HepG2 (cell line): Measurements from ENCODE around the gene WNT5B. TPM values are rescaled to one million over a fixed set of nuclear protein-coding genes. Genes with fewer than 3 reads are reported as not detected.

Experiments
- DMAP1 ChIP-seq: IDR thresholded peaks from 2 replicates; pipeline ENCODE4 v1.6.1; 2016
- GATAD2A ChIP-seq: IDR thresholded peaks from 2 replicates; pipeline ENCODE4 v1.6.1; 2016
- HDAC2 ChIP-seq: sonication (generic); formaldehyde crosslinking; IDR thresholded peaks from 2 replicates; pipeline ENCODE4 v1.4.0; 2020; ENCODE audit warnings: missing genetic modification reagents
- HHEX ChIP-seq: IDR thresholded peaks from 2 replicates; pipeline ENCODE4 v1.6.1; 2016; ENCODE audit warnings: control low read depth
- MAF1 ChIP-seq: sonication (generic); formaldehyde crosslinking; IDR thresholded peaks from 2 replicates; pipeline ENCODE4 v1.5.0; 2020; ENCODE audit warnings: missing genetic modification reagents, borderline replicate concordance
- TMF1 ChIP-seq: sonication (generic); formaldehyde crosslinking; IDR thresholded peaks from 2 replicates; pipeline ENCODE4 v1.8.1; 2022; ENCODE audit warnings: low read depth, missing genetic modification reagents
- ZNF101 ChIP-seq: sonication (generic); formaldehyde crosslinking; IDR thresholded peaks from 2 replicates; pipeline ENCODE4 v1.4.0; 2020; ENCODE audit warnings: mild to moderate bottlenecking, low read depth, missing genetic modification reagents, borderline replicate concordance
- ZNF180 ChIP-seq: sonication (generic); formaldehyde crosslinking; IDR thresholded peaks from 2 replicates; pipeline ENCODE4 v1.4.0; 2020; ENCODE audit warnings: low read depth, missing genetic modification reagents, borderline replicate concordance
- ZNF329 ChIP-seq: sonication (generic); formaldehyde crosslinking; IDR thresholded peaks from 2 replicates; pipeline ENCODE4 v1.9.0; 2021; ENCODE audit warnings: low read depth, mild to moderate bottlenecking, missing genetic modification reagents
- ZNF335 ChIP-seq: sonication (generic); formaldehyde crosslinking; IDR thresholded peaks from 2 replicates; pipeline ENCODE4 v1.4.0; 2020; ENCODE audit warnings: missing genetic modification reagents
- ZNF33B ChIP-seq: sonication (generic); formaldehyde crosslinking; IDR thresholded peaks from 2 replicates; pipeline ENCODE4 v1.5.1; 2020; ENCODE audit warnings: mild to moderate bottlenecking, missing genetic modification reagents
- ZNF343 ChIP-seq: sonication (generic); formaldehyde crosslinking; IDR thresholded peaks from 2 replicates; pipeline ENCODE4 v1.4.0; 2020; ENCODE audit warnings: mild to moderate bottlenecking, missing genetic modification reagents
- ZNF772 ChIP-seq: sonication (generic); formaldehyde crosslinking; IDR thresholded peaks from 2 replicates; pipeline ENCODE4 v1.5.0; 2020; ENCODE audit warnings: mild to moderate bottlenecking, missing genetic modification reagents
- polyA plus RNA-seq, 8 experiments: library from polyadenylated mRNA; depleted of rRNA in 3 of 8; stranded (reverse) in 7 of 8; unstranded in 1 of 8; fragments of >200 nt; fragmentation: Illumina TruSeq in 4 of 8; extraction: Trizol in 4 of 8; gene quantifications; 2 replicates each; pipeline versions ENCODE4 v1.2.1 to v1.2.3, GENCODE V29; 2011 to 2016; ENCODE audit warnings: low read depth in 4 of 8, missing spikeins in 1 of 8, mixed read lengths in 1 of 8; ENCODE audit not compliant: insufficient read depth in 1 of 8
- total RNA-seq, 5 experiments: library from RNA; depleted of rRNA; stranded (reverse); fragments of >200 nt; fragmentation: Illumina TruSeq; extraction: Trizol; gene quantifications; 2 replicates each; pipeline ENCODE4 v1.2.3, GENCODE V29; 2016; ENCODE audit warnings: low read depth in 1 of 5
- TF ChIP-seq, protein P1 (sequence below): sonication (generic); formaldehyde crosslinking; IDR thresholded peaks from 2 replicates; pipeline ENCODE4 v1.4.0; 2020; ENCODE audit warnings: missing genetic modification reagents
- TF ChIP-seq, protein P2 (sequence below): IDR thresholded peaks from 2 replicates; pipeline ENCODE4 v1.6.1; 2016; ENCODE audit warnings: missing biosample characterization, missing genetic modification reagents, low read depth
- TF ChIP-seq, protein P3 (sequence below): sonication (generic); formaldehyde crosslinking; IDR thresholded peaks from 2 replicates; pipeline ENCODE4 v1.5.1; 2020; ENCODE audit warnings: missing genetic modification reagents, mild to moderate bottlenecking, borderline replicate concordance
- TF ChIP-seq, protein P4 (sequence below): sonication (generic); formaldehyde crosslinking; IDR thresholded peaks from 2 replicates; pipeline ENCODE4 v1.4.0; 2020; ENCODE audit warnings: missing genetic modification reagents
- TF ChIP-seq, protein P5 (sequence below), 2 experiments: sonication (generic) in 1 of 2; formaldehyde crosslinking in 1 of 2; IDR thresholded peaks; 2 replicates each; pipeline versions ENCODE4 v1.4.0 to v1.6.1; 2018 to 2020; ENCODE audit warnings: missing genetic modification reagents in 2 of 2, borderline replicate concordance in 1 of 2, low read depth in 1 of 2, mild to moderate bottlenecking in 1 of 2, missing biosample characterization in 1 of 2
- TF ChIP-seq, protein P6 (sequence below): sonication (generic); formaldehyde crosslinking; IDR thresholded peaks from 2 replicates; pipeline ENCODE4 v1.8.0; 2022; ENCODE audit warnings: mild to moderate bottlenecking, missing genetic modification reagents, borderline replicate concordance

The WNT5B gene
- total and polyA plus RNA-seq, 2 of the 13 experiments (the other 11 are each of a cell fraction or from before 2014, with no cell fraction given): 0.04 TPM; not detected in 1

DNA sequence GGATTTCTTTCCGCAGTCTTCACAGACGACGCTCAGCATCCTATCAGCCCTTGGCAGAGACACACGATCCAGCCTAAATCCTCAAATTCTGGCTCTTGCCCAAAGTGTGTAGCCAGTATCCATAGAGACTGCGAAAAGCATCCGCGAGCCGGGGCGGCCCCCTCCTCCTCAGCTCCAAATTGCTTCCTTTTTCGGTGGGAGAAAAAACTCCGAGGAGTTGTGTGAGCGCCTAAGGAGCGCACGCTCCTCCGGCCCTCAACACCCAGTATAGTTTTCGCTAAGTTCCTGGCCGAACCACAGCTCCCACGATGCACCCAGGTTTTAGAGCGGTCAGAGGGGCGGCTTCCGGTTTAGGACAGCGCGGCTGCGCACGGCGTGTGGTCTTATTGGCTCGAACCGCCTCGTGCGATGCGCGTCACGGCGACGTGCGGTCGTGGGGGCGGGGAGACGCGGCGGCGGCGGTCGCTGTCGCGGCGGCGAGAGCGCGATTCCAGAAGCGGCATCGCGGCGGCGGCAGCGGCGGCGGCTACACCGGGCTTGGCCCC, 61.6 kb downstream of the WNT5B start, which contains the start of gene ADIPOR2 (continued):
- no peak for TF ChIP-seq HHEX (CRISPR knock-in tag)
- 0 out of 2 replicates have a peak, but pooled peaks have one; percentile 45 for TF ChIP-seq ZNF101
- TF ChIP-seq, protein P1, sequence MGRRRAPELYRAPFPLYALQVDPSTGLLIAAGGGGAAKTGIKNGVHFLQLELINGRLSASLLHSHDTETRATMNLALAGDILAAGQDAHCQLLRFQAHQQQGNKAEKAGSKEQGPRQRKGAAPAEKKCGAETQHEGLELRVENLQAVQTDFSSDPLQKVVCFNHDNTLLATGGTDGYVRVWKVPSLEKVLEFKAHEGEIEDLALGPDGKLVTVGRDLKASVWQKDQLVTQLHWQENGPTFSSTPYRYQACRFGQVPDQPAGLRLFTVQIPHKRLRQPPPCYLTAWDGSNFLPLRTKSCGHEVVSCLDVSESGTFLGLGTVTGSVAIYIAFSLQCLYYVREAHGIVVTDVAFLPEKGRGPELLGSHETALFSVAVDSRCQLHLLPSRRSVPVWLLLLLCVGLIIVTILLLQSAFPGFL (CRISPR knock-in tag): no peak
- TF ChIP-seq GATAD2A (CRISPR knock-in tag): no peak
- TF ChIP-seq, protein P2, sequence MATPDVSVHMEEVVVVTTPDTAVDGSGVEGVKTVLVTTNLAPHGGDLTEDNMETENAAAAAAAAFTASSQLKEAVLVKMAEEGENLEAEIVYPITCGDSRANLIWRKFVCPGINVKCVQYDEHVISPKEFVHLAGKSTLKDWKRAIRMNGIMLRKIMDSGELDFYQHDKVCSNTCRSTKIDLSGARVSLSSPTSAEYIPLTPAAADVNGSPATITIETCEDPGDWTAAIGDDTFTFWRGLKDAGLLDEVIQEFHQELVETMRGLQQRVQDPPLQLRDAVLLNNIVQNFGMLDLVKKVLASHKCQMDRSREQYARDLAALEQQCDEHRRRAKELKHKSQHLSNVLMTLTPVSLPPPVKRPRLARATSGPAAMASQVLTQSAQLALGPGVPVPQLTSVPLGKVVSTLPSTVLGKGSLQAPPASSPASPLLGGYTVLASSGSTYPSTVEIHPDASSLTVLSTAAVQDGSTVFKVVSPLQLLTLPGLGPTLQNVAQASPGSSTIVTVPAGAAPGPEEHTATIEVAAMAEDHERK: peak; percentile 90
- TF ChIP-seq, protein P3, sequence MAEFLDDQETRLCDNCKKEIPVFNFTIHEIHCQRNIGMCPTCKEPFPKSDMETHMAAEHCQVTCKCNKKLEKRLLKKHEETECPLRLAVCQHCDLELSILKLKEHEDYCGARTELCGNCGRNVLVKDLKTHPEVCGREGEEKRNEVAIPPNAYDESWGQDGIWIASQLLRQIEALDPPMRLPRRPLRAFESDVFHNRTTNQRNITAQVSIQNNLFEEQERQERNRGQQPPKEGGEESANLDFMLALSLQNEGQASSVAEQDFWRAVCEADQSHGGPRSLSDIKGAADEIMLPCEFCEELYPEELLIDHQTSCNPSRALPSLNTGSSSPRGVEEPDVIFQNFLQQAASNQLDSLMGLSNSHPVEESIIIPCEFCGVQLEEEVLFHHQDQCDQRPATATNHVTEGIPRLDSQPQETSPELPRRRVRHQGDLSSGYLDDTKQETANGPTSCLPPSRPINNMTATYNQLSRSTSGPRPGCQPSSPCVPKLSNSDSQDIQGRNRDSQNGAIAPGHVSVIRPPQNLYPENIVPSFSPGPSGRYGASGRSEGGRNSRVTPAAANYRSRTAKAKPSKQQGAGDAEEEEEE: no peak
- 0 out of 2 replicates have a peak, but pooled peaks have one; percentile 59 for TF ChIP-seq MAF1
- TF ChIP-seq ZNF33B: no peak
- no peak for TF ChIP-seq ZNF343 (CRISPR knock-in tag)
- TF ChIP-seq ZNF180: no peak
- TF ChIP-seq, protein P4, sequence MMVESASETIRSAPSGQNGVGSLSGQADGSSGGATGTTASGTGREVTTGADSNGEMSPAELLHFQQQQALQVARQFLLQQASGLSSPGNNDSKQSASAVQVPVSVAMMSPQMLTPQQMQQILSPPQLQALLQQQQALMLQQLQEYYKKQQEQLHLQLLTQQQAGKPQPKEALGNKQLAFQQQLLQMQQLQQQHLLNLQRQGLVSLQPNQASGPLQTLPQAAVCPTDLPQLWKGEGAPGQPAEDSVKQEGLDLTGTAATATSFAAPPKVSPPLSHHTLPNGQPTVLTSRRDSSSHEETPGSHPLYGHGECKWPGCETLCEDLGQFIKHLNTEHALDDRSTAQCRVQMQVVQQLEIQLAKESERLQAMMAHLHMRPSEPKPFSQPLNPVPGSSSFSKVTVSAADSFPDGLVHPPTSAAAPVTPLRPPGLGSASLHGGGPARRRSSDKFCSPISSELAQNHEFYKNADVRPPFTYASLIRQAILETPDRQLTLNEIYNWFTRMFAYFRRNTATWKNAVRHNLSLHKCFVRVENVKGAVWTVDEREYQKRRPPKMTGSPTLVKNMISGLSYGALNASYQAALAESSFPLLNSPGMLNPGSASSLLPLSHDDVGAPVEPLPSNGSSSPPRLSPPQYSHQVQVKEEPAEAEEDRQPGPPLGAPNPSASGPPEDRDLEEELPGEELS (CRISPR knock-in tag): no peak
- TF ChIP-seq ZNF329 (CRISPR knock-in tag): no peak
- TF ChIP-seq, protein P5, sequence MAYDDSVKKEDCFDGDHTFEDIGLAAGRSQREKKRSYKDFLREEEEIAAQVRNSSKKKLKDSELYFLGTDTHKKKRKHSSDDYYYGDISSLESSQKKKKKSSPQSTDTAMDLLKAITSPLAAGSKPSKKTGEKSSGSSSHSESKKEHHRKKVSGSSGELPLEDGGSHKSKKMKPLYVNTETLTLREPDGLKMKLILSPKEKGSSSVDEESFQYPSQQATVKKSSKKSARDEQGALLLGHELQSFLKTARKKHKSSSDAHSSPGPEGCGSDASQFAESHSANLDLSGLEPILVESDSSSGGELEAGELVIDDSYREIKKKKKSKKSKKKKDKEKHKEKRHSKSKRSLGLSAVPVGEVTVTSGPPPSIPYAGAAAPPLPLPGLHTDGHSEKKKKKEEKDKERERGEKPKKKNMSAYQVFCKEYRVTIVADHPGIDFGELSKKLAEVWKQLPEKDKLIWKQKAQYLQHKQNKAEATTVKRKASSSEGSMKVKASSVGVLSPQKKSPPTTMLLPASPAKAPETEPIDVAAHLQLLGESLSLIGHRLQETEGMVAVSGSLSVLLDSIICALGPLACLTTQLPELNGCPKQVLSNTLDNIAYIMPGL (CRISPR knock-in tag; IDR thresholded peaks at IDR 0.05; ENCODE audit: borderline replicate concordance in 1 of 2, low read depth in 1 of 2): peak; percentile 66 to 85; a peak in 2 of 4 replicates
- TF ChIP-seq TMF1 (CRISPR knock-in tag): no peak; the same call in 1 of the 2 replicates
- TF ChIP-seq ZNF772 (CRISPR knock-in tag): no peak
- TF ChIP-seq, protein P6, sequence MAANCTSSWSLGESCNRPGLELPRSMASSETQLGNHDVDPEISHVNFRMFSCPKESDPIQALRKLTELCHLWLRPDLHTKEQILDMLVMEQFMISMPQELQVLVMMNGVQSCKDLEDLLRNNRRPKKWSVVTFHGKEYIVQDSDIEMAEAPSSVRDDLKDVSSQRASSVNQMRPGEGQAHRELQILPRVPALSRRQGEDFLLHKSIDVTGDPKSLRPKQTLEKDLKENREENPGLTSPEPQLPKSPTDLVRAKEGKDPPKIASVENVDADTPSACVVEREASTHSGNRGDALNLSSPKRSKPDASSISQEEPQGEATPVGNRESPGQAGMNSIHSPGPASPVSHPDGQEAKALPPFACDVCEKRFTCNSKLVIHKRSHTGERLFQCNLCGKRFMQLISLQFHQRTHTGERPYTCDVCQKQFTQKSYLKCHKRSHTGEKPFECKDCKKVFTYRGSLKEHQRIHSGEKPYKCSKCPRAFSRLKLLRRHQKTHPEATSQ (CRISPR knock-in tag): no peak; the same call in 1 of the 2 replicates
- TF ChIP-seq ZNF335: no peak
- peak; percentile 49; the same call in 1 of the 2 replicates for TF ChIP-seq DMAP1
- peak; percentile 52; the same call in 1 of the 2 replicates for TF ChIP-seq HDAC2
